IPS-NIHi7 (cell line): ENCODE data around the gene ERICH6B.
A peak's percentile ranks its signal among the peaks of the same experiment; 100 is the strongest.

Experiments used
- DNase-seq: peaks from one replicate; pipeline ENCODE4 v3.0.0; 2012; ENCODE audit warnings: mixed read lengths; ENCODE audit errors: extremely low spot score

The ERICH6B gene

GRCh38 chr13:45542391-45542790 is 73.1 kb downstream of the ERICH6B start:
- DNase-seq: no peak

GRCh38 chr13:45541806-45542205 is 73.7 kb downstream of the ERICH6B start:
- DNase-seq: no peak

- no peak for DNase-seq
These were observed 74.7 kb downstream of the ERICH6B start for GRCh38 chr13:45540864-45541263.

- no peak for DNase-seq
These were observed 75.3 kb downstream of the ERICH6B start for GRCh38 chr13:45540195-45540594.

GRCh38 chr13:45538382-45538781 is 77.2 kb downstream of the ERICH6B start:
- no peak for DNase-seq

- no peak for DNase-seq
These were observed 78.0 kb downstream of the ERICH6B start for GRCh38 chr13:45537516-45537915.

- DNase-seq: no peak
These were observed 79.3 kb downstream of the ERICH6B start for GRCh38 chr13:45536224-45536623.

- DNase-seq: no peak
These were observed 80.9 kb downstream of the ERICH6B start for GRCh38 chr13:45534604-45535003.

- no peak for DNase-seq
These were observed 85.8 kb downstream of the ERICH6B start for GRCh38 chr13:45529758-45530157.

- DNase-seq: no peak
These were observed 87.7 kb downstream of the ERICH6B start for GRCh38 chr13:45527699-45528462.

GRCh38 chr13:45522571-45522970 is 93.0 kb downstream of the ERICH6B start:
- no peak for DNase-seq

GRCh38 chr13:45521297-45521696 is 94.2 kb downstream of the ERICH6B start:
- DNase-seq: no peak

- DNase-seq: no peak
These were observed 96.0 kb downstream of the ERICH6B start for GRCh38 chr13:45519493-45519892.

- DNase-seq: no peak
These were observed 96.9 kb downstream of the ERICH6B start for GRCh38 chr13:45518525-45519245.

GRCh38 chr13:45516757-45517156 is 98.8 kb downstream of the ERICH6B start:
- DNase-seq: no peak

- DNase-seq: no peak
These were observed 103.4 kb downstream of the ERICH6B start for GRCh38 chr13:45512098-45512496.

GRCh38 chr13:45511310-45512097 is 104.0 kb downstream of the ERICH6B start:
- peak; percentile 69 for DNase-seq

GRCh38 chr13:45510672-45511071 is 104.9 kb downstream of the ERICH6B start:
- no peak for DNase-seq

GRCh38 chr13:45508776-45509175 is 106.8 kb downstream of the ERICH6B start:
- no peak for DNase-seq

- no peak for DNase-seq
These were observed 108.7 kb downstream of the ERICH6B start for GRCh38 chr13:45506811-45507210.

- DNase-seq: no peak
These were observed 111.9 kb downstream of the ERICH6B start for GRCh38 chr13:45503658-45504057.

GRCh38 chr13:45501175-45501526 is 114.4 kb downstream of the ERICH6B start:
- DNase-seq: no peak
